Endometrial microvascular endothelial cells (primary cell): ENCODE data around the gene TNRC6C. TPM values are rescaled to one million over a fixed set of nuclear protein-coding genes. Genes with fewer than 3 reads are reported as not detected.

Experiments used
- in situ Hi-C: cut with HindIII; loops from 2 replicates; pipeline ENCODE4 v1.10.0; 2017; ENCODE audit warnings: low sequenced_read_pairs, low pct_unique_long_range_greater_than_20kb; ENCODE audit errors: inconsistent ontology term
- total RNA-seq: library from RNA; depleted of rRNA; stranded (reverse); fragments of >200 nt; gene quantifications from one replicate; pipeline ENCODE4 v1.2.3, GENCODE V29; 2015; ENCODE audit errors: inconsistent ontology term

Gene TNRC6C
- total RNA-seq, 1 donor from 2014 or later: 2.7 TPM

GRCh38 chr17:78034429-78035091, 76.1 kb downstream of the TNRC6C start:
- in situ Hi-C loops: no loop called here

DNA sequence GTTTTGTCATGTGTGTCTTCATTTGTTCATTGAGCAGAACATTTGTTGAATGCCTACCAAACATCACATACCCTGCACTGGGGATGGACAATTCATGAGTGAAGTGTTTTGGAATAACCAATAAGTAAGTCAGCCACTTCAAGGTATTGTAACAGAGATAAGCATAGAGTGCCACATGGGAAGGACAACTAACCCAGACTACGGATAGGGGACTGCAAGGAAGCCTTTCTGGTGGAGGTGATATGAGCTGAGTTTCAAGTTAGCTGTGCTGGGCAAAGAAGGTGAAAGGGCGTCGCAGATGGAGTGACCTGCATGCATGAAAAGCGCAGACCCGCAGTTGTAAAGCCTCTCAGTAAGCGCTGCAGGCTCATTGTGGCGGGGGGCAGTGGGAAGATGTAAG, 78.8 kb downstream of the TNRC6C start:
- in situ Hi-C loops: no loop called here

GRCh38 chr17:78038748-78039288, 80.3 kb downstream of the TNRC6C start:
- in situ Hi-C loops: no loop called here

- in situ Hi-C loops: no loop called here
Measured at GRCh38 chr17:78039581-78039980, 81.1 kb downstream of the TNRC6C start.

DNA sequence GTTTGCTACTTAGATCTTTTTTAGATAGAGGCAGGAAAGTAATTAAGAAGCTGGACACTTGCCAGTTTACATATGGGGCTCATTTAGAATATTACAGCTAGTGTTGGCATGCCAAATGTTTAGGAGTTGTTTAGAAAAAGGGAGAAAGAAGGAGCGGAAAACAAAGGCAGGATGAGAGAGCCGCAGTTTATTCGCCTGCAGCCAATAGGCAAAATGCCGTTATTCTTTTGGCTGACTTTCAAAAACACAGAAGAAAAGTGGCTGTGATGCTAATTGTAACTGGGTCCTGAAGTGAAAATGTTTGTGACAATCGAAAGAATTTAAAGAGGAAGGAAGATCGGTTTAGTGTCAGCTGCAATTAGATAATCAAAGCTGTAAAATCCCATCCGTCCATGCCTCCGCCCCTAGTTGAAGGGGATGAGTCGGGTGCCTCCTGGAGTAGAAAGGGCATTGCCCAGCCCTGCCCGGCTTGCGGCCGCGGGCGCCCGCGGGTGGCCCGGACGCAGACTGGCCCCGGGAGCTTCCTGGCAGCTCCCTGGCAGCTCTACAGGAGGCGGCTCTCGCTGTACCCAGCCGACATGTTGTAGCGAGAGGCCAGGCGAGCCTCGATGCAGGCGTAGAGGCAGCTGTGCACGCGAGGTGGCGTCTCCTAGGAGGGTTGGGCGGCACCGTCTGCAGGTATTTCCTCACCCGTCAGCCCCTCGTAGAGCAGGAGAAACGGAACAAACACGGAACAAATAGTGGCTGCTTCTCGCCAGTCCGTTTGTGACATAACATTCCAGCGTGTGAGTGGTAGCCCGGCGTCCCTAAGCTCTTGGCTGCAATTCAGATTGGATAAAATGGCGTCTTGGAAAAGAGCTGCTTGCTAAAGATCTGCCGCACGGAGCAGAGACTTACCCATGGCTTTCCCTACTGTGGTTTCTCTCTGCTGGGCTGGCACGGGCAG, 82.2 kb downstream of the TNRC6C start:
- in situ Hi-C loops: no loop called here

DNA sequence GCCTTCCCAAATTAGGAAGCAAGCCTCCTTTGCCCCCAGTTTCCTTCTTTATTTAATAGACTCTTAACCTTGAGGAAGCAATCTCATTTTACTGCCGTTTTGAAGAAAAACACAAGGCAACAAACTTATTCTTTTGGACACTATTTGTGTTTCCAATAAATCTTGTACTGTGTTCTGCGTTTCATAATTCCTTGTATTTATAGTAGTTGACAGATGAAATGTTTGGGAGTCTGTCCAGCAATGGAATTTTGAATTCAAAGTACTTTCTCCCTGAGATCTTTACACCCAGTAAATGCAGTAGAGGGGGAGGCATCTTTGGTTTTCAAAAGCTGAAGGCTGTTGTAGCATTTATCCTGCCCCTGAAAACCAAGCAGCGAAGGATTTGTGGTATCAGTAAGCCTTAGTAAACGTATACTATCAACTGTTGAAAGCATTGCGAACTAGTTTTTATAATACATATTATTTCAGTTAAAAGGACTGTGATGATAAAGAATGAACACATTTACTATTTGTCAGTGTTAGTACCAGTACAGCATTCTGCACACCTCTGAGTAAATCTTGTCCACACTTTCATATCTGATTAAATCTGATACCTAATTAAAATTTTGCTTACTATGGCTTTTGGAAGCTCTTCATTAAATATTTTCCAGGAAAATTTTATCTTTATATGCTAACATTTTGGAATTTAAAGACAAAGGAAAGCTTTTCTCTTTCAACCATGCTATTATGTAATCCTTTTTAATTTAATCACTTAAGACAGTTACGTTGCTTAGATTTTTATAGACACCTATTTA, 83.1 kb downstream of the TNRC6C start:
- in situ Hi-C loops: no loop called here

DNA sequence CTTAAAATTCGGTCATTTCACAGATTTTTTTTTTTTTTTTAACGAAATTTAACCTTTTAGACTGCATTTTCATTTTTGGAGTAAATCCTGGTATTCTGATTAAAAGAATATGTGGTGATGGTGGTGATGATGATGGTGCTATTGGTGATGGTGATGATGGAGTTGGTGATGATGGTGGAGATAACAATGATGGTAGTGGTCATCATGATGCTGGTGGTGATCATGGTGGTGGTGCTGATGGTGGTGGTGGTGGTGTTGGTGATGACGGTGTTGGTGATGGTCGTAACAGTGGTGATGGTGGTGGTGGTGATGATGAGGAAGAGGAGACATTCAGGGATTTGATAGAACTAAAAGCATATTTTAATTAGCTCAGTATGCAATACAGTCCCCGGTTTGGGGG, 84.0 kb downstream of the TNRC6C start:
- in situ Hi-C loops: no loop called here

- in situ Hi-C loops: no loop called here
Measured at GRCh38 chr17:78043031-78043430, 84.5 kb downstream of the TNRC6C start.

DNA sequence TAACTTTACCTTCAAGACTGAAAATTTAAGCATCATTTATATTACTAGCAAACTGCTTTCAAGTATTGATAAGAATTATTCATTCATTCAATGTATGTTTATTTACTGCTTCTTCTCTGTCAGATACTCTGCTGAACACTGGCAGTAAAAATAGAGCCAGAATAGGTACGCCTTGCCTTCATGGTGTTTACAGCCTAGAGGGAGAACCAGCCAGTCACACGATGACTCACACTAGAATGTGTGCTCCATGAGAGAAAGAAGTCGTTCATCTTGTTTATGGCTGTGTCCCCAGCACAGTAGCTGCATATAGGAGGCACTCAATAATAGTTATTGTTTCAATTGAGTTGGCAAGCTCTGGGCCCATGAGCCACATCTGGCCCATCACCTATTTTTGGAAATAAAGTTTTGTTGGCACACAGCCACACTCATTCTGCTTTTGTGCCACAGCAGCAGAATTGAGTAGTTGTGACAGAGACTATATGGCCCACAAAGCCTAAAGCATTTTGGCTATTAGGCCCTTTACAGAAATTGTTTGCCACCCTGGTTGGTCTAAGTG, 85.9 kb downstream of the TNRC6C start:
- in situ Hi-C loops: no loop called here

DNA sequence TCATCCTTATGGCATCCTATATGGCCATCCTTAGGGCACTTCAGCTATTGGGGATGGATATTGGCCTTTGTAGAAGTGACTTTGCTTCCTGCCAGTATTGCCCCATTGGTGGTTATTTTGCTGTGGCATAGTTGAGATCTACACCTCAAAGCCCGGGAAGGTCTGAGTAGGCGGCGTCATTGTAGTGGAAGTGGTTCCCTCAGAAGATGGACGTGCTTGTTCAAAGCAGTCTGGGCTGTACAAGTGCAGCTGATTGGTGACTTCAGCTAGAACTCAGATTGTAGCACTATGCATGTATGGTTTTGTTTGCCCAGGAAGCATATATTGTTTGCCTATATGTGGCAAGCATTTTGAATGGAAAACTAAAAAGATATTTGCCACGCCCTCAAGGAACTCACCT, 86.8 kb downstream of the TNRC6C start:
- in situ Hi-C loops: no loop called here

DNA sequence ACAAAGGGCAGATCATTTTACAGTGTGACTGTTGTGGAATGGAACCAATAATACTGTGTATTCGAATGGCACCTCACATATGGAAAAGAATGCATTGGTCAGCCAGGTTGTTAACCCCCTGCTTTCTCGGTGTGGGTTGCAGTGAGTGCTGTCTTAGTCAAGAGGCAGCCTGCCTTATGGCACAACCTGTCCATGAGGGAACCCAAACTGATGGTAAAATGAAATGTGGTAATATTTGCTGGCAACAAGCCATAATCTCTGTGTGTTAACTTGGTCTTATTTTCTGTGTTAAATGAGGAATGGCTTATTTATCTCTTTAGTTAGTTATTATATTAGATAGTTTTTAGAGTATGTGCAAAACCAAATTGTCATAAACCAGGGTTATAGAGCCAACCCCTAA, 88.4 kb downstream of the TNRC6C start:
- in situ Hi-C loops: no loop called here

DNA sequence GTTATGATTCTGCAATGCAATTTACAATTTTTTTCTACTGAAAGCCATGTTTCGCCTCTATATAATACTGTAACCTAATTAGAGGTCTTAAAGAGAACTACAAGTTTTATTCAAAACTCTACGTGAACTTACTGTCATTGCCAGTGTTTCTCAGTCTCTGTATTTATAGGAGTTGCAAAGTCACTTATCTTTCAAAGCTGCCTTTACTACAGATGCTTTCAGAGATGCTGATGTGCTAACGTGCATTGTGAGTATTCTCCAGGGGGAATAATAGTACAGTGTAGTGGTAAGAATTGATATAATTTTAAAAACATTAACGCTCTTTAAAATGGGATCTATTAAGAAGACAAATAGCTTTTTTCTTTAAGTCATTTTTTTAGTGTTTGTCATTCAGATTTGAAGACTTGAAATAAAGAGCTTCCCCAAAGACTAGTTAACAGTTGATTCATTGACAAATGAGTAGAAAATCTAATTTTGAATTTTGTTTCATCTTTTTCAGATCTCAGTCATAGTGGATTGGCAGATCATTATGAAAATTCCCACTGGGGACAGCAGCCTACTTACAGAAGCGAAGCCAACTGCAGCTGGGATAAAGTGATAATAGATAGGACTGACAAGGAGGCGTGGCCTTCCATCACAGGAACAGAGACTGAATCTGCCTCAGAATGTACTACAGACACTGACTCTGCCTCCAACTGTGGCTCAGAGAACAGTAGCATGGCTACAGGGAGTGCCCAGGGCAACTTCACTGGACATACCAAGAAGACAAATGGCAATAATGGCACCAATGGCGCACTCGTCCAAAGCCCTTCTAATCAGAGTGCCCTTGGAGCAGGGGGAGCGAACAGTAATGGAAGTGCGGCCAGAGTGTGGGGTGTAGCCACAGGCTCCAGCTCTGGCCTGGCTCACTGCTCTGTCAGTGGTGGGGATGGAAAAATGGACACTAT, 90.1 kb downstream of the TNRC6C start:
- in situ Hi-C loops: no loop called here

GRCh38 chr17:78049609-78050008, 91.1 kb downstream of the TNRC6C start:
- in situ Hi-C loops: no loop called here

DNA sequence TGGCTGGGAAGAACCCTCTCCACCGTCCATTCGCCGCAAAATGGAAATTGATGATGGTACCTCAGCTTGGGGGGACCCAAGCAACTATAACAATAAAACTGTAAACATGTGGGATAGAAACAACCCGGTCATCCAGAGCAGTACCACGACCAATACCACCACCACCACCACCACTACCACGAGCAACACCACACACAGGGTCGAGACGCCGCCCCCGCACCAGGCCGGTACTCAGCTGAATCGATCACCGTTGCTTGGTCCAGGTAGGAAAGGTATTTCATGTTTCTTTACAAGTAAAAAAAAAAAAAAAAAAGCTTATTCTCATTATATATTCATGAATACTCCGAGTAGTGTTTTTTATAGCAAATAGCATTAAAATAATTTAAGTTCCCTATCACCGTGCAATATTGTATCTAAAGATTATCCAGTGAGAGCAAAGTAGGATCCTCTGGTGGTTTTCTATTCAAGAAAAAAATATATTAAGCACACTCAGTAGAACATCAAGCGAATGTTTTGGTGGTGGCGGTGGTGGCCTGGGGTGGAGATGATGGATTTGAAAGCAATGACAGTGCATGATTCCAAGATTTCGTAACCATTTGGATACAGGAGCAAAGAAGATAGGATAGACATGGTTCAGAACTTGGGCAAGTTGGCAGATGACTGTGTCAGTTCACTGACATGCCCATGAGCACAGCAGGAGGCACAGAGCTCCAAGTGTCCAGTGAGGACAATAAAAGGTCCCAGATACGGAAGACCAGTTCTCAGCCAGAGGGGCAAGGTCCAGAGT, 92.9 kb downstream of the TNRC6C start:
- in situ Hi-C loops: no loop called here

DNA sequence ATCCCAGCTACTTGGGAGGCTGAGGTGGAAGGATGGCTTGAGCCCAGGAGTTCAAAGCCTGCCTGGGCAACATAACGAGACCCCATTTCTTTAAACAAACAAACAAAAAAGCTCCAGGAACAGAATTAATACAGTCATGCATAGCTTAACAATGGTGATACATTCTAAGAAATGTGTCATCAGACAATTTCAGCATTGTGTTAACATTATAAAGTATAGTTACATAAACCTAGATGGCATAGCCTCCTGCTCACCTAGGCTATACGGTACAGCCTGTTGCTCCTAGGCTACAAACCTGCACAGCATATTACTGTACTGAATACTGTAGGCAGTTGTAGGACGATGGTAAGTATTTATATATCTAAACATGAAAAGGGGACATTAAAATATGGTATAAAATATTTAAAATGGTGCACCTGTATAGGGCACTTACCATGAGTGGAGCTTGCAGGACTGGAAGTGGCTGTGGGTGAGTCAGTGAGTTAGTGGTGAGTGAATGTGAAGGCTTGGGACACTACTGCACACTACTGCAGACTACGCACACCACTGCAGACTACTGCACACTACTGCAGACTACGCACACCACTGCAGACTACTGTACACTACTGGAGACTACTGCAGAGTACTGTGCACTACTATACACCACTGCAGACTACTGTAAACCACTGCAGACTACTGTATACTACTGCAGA, 95.4 kb downstream of the TNRC6C start:
- in situ Hi-C loops: no loop called here

DNA sequence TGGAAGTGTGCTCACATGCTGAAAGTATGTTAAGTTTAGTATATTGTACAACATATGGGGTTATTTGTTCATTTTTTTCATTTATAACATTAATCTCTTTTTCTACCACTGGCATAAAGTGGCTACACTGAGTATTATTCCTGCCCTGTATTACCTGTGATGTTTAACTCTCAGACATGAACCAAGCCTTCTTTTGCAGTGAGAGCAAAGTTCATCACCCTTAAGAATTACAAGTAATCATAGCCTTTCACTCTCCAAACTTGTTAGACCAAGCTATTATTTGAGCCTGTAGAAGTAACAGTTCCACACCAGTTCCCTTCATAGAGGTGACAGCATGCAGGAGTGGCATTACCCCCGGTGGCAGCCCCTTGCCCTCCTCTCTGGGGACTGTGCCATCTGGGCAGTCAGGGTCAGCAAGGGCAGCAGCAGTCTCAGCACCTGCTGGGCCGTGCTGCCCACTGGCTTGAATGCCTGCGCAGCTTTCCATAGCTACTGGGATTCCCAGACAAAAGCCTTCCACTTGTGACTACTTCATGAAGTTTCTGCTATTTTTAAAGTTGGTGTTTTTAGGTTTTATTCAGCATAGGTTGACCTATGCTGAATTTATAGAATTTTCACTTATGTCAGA, 98.7 kb downstream of the TNRC6C start:
- in situ Hi-C loops: no loop called here
